ENCODE results near the gene TSHZ3. TPM values are rescaled to one million over a fixed set of nuclear protein-coding genes. Genes with fewer than 3 reads are reported as not detected.

The TSHZ3 gene
- total and polyA plus RNA-seq, 2 of the 8 experiments (the other 6 are each of a cell fraction or from before 2014, with no cell fraction given): 3.1 to 12.3 TPM

- H2BK5ac ChIP-seq (ENCODE audit: low read depth, low read length): peak overlapping the region; percentile 87; the same call in 1 of the 2 replicates
- peak overlapping the region; percentile 97 for H3K18ac ChIP-seq (ENCODE audit: extremely low read depth, low read length)
- ChIA-PET CTCF (ENCODE audit: partially characterized antibody) (interaction anchor here (2.9 kb wide), 1 partner anchor 298 kb away, joined by 19 read pairs; no protein-coding TSS in a partner anchor), POLR2A (ENCODE audit: partially characterized antibody) (interaction anchor here (0.6 to 5.2 kb wide), 3 partner anchors 20 to 66 kb away, joined by 3 to 25 read pairs (median 4); no protein-coding TSS in a partner anchor)
- H4K8ac ChIP-seq (ENCODE audit: extremely low read depth, insufficient read depth, low read length): no peak overlapping the region; the same call in 1 of the 2 replicates
- H2AFZ ChIP-seq (ENCODE audit: low read length): no peak overlapping the region
- no peak for DNase-seq (ENCODE audit: low read depth in 1 of 2, low spot score in 2 of 2)
- H2BK20ac ChIP-seq (ENCODE audit: low read length): peak overlapping the region; percentile 75; the same call in 1 of the 2 replicates
- peak overlapping the region; percentile 57 to 82 (median 70); a peak in 6 of 8 replicates for H3K4me3 ChIP-seq (ENCODE audit: extremely low read depth in 1 of 4, insufficient read depth in 2 of 4, low read depth in 3 of 4, low read length in 4 of 4)
- peaks cover 0 to 14% of the 10 kb centered on the region in 2 experiments; a peak in 2 of 4 replicates for H3K79me2 ChIP-seq (ENCODE audit: control insufficient read depth in 1 of 2, insufficient read depth in 2 of 2, low read length in 2 of 2)
- peak overlapping the region; percentile 19 for H3K4ac ChIP-seq (replicated peaks; ENCODE audit: insufficient read length, low read depth, low read length)
- no peak for FAIRE-seq
- peak overlapping the region; percentile 88; the same call in 1 of the 2 replicates for H2BK15ac ChIP-seq (ENCODE audit: low read length)
- H3K14ac ChIP-seq (ENCODE audit: insufficient read length): no peak overlapping the region
- H3K23me2 ChIP-seq (ENCODE audit: low read depth, low read length): peaks cover 41% of the 10 kb centered on the region; the same call in 1 of the 2 replicates
- H3K9me3 ChIP-seq (ENCODE audit: insufficient read depth in 2 of 2, low read depth in 1 of 2, low read length in 1 of 2): no peaks in the 10 kb centered on the region
- H4K91ac ChIP-seq (replicated peaks; ENCODE audit: insufficient read length, low read length): peak overlapping the region; percentile 68
- no peak overlapping the region for H3K23ac ChIP-seq (ENCODE audit: insufficient read length)
- no peaks in the 10 kb centered on the region for H3K79me1 ChIP-seq (ENCODE audit: low read depth, low read length)
- H3K36me3 ChIP-seq (ENCODE audit: control insufficient read depth in 2 of 4, insufficient read depth in 4 of 4, low read length in 3 of 4): no peaks in the 10 kb centered on the region
- peaks cover 19 to 39% (median 25%) of the 10 kb centered on the region in 4 experiments for H3K4me1 ChIP-seq (replicated peaks in 1 of 4; ENCODE audit: control insufficient read depth in 3 of 4, insufficient read depth in 4 of 4, low read length in 3 of 4)
- H3K9ac ChIP-seq (replicated peaks in 1 of 4; ENCODE audit: extremely low read depth in 1 of 4, low read depth in 3 of 4, low read length in 3 of 4): no peak overlapping the region
- H2AK5ac ChIP-seq (ENCODE audit: low read depth, low read length): peak overlapping the region; percentile 92; the same call in 1 of the 2 replicates
- H2BK120ac ChIP-seq (replicated peaks; ENCODE audit: low read depth, low read length): peak overlapping the region; percentile 10
- 4% methylated on average over 14 of the region's 14 CpGs; no CpG with 5 or more reads in 1 of the 2 experiments for WGBS, 2 experiments (ENCODE audit: extremely low coverage in 1 of 2, insufficient coverage in 1 of 2, insufficient read length in 1 of 2, insufficient replicate concordance in 2 of 2, low coverage in 1 of 2, low lambda C conversion rate in 2 of 2, missing lambda C conversion rate in 1 of 2)
- no peak overlapping the region for H3K27ac ChIP-seq (ENCODE audit: low read depth, low read length)
- H3K27me3 ChIP-seq (replicated peaks in 1 of 4; ENCODE audit: control insufficient read depth in 3 of 4, extremely low read depth in 1 of 4, insufficient read depth in 3 of 4, low read length in 3 of 4): peaks cover 40 to 76% (median 67%) of the 10 kb centered on the region in 4 experiments; a peak in 6 of 7 replicates
- H3K4me2 ChIP-seq (ENCODE audit: insufficient read depth in 1 of 2, low read depth in 2 of 2, low read length in 2 of 2): peak overlapping the region; percentile 86 to 95
- H4K5ac ChIP-seq (ENCODE audit: insufficient read length, low read depth, low read length): no peak overlapping the region
- H2BK12ac ChIP-seq (ENCODE audit: low read depth, low read length): peak overlapping the region; percentile 99
- peaks cover 0 to 15% of the 10 kb centered on the region in 2 experiments for H4K20me1 ChIP-seq (replicated peaks in 1 of 2; ENCODE audit: control insufficient read depth in 1 of 2, insufficient read depth in 2 of 2, low read length in 2 of 2)
- H3K56ac ChIP-seq (replicated peaks; ENCODE audit: insufficient read length, low read depth, low read length): no peak overlapping the region
- no peak for TF ChIP-seq E2F6 (IDR thresholded peaks at IDR 0.05)
These were observed 3.1 kb upstream of the TSHZ3 start for GRCh38 chr19:31352296-31352781.
